ENCODE measurements around the gene DPT.

- no peak for TF ChIP-seq CTCF (IDR thresholded peaks at IDR 0.05)
- TF ChIP-seq POLR2A (IDR thresholded peaks at IDR 0.05), result no peak
These were observed 57.2 kb downstream of the DPT start for GRCh38 chr1:168671782-168672181.

All from uterus (tissue), 2 donors.